HCEC 1CT (cell line): ENCODE results near the gene FANCB.

ENCODE experiments used
- DNase-seq: peaks from one replicate; pipeline ENCODE4 v3.0.0-alpha.2; 2017

FANCB gene

DNA sequence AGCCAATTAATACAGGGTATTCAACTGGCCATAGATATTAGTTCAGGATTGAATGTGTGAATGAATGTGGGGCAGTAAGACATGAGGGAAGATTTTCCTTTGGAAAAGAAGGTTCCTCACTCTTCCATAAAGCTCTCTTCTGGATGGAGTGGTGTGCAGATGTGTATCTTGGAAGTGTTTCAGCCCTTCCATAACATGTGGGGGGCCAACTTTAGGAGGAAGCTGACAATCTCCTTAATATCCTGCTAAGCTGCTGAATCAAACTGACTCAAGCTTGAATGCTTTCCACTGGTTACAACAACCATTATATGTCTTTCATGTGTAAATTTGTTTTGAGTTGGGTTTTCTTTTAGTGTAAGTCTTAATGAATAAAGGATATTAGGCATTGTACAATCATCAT lies 40.3 kb downstream of the FANCB start:
- no peak for DNase-seq

DNA sequence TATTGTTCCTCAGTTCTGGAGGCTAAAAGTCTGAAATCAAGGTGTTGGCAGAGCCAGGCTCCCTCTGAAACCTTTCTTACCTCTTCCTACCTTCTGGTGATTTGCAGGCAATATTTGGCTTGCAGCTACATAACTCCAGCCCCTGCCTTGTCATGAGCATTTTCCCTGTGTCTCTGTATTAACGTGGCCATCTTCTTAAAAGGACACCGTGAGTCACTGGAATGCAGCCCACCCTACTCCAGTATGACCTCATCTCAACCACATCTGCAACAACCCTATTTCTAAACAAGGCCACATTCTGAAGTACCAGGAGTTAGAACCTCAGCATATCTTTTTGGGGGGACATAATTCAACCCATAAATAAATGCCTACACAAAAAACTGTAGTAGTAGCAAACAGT lies 40.7 kb downstream of the FANCB start:
- DNase-seq: peak; percentile 33

GRCh38 chrX:14829643-14830042 lies 43.2 kb downstream of the FANCB start:
- DNase-seq: no peak

DNA sequence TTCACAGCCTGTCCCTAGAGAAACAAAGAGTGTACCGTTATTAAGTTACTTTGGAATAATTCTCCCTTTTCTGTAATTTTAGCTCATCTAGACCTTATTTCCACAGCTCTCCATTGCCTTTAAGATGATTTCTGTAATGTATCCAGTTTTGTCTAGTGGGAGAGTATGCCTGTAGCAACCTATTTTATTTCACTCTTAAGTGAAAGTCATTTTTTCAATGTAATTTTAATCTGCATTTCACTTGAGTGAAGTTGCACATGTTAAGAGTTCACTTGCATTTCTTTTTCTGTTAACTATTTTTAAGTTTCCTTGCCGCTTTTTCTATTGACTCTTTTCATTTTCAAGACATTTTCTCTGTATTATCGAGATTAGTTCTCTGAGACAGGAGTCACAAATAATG lies 46.5 kb downstream of the FANCB start:
- DNase-seq: no peak

GRCh38 chrX:14825851-14826250 lies 47.0 kb downstream of the FANCB start:
- no peak for DNase-seq

GRCh38 chrX:14819769-14820168 lies 53.1 kb downstream of the FANCB start:
- no peak for DNase-seq

DNA sequence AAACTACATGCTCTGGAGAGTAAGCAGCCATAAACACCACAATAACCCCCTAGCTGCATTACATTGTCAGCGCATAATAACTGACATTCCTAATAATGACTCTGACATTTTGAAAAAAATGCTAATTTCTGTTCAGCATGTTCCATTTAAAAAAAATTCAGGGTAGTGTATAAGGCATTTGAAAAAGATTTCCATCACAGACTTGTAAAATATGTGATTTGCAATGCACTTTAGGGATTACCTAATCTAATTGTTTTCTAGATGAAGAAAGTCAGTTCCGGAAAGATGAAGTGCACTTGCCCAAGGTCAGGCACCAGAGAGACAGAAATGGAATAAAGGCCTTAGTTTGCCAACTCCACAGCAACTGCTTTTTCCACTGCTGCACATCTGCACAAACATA lies 55.3 kb downstream of the FANCB start:
- DNase-seq: no peak

GRCh38 chrX:14802943-14803710 lies 69.7 kb downstream of the FANCB start:
- DNase-seq: no peak

GRCh38 chrX:14801136-14801535 lies 71.7 kb downstream of the FANCB start:
- DNase-seq: peak; percentile 11

DNA sequence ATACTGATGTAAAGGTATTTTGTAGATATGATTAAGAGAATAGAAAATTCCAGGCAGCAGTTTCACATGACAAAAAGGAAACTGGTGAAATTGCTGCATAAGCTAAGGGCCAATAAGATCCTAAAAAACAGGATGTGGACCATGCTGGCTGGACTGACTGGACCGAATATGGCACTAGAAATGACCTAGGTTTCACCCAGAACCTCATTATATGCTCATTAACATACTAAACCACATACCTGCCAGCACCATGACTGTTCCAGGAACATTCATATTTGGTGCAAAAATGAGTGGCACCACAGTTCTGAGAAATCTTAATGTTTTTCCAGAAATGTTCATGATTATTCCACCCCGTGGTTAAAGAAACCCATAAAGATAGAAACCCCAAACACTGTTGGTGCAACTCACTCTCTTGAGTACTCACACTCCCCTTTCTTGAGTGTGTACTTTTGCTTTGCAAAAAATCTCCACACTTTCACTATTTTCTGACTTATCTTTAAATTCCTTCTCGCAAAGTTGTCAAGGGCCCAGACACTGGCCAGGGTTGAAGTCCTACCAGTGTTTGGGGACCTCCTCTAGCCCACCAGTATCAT lies 74.0 kb downstream of the FANCB start:
- DNase-seq: no peak
